SK-N-SH (cell line): Measurements from ENCODE around the gene GLIPR1L2. TPM values are rescaled to one million over a fixed set of nuclear protein-coding genes. Genes with fewer than 3 reads are reported as not detected.

ENCODE experiments used
- CTCF ChIA-PET: fragments of 300-600, 350-600 bp; formaldehyde crosslinking; extraction: SDS; loops from one replicate; lab custom pipeline; 2021; lab: Yijun Ruan, JAX
- POLR2A ChIA-PET: fragments of 350-600 bp; sonication (Branson Sonifier 250); formaldehyde crosslinking; extraction: SDS; loops from one replicate; lab custom pipeline; 2020; ENCODE audit warnings: antibody characterized with exemption, inconsistent platforms; lab: Yijun Ruan, JAX
- DNase-seq: peaks from one replicate; pipeline ENCODE4 v3.0.0; 2012
- H2AFZ ChIP-seq: fragments of 200-600 bp; sonication (generic); 2 replicates; pipeline ENCODE4 v1.8.1; 2016; ENCODE audit warnings: antibody characterized with exemption, mild to moderate bottlenecking, low read depth
- H3F3A ChIP-seq: fragments of 200-600 bp; sonication (generic); replicated peaks from 2 replicates; pipeline ENCODE3; 2016; ENCODE audit warnings: antibody characterized with exemption, mild to moderate bottlenecking; ENCODE audit not compliant: insufficient read depth
- H3K27ac ChIP-seq, 2 experiments: fragments of 200-500 bp in 1 of 2; fragments of 200-600 bp in 1 of 2; sonication (Bioruptor generic) in 1 of 2; sonication (generic), shearing (Covaris generic) in 1 of 2; 2 replicates each; pipeline versions ENCODE4 v1.5.1 to v1.6.1; 2014 to 2016; ENCODE audit warnings: low read depth in 2 of 2, inconsistent platforms in 1 of 2, low read length in 1 of 2, mild to moderate bottlenecking in 1 of 2, mixed read lengths in 1 of 2
- H3K27me3 ChIP-seq: fragments of 200-600 bp; sonication (generic), shearing (Covaris generic); 2 replicates; pipeline ENCODE4 v1.6.1; 2016; ENCODE audit warnings: mixed run types; ENCODE audit not compliant: insufficient read depth
- H3K36me3 ChIP-seq, 2 experiments: fragments of 200-500 bp in 1 of 2; fragments of 200-600 bp in 1 of 2; sonication (Bioruptor generic) in 1 of 2; sonication (generic) in 1 of 2; replicated peaks in 1 of 2; 2 replicates each; pipeline versions ENCODE3 to v1.5.1; 2014 to 2016; ENCODE audit warnings: low read length in 1 of 2, mild to moderate bottlenecking in 1 of 2; ENCODE audit not compliant: insufficient read depth in 2 of 2, control insufficient read depth in 1 of 2
- H3K4me1 ChIP-seq, 2 experiments: fragments of 200-500 bp in 1 of 2; fragments of 200-600 bp in 1 of 2; sonication (Bioruptor generic) in 1 of 2; sonication (generic), shearing (Covaris generic) in 1 of 2; 2 replicates each; pipeline versions ENCODE4 v1.5.1 to v1.6.1; 2014 to 2016; ENCODE audit warnings: low read depth in 1 of 2, low read length in 1 of 2, mixed run types in 1 of 2; ENCODE audit not compliant: insufficient read depth in 2 of 2, control insufficient read depth in 1 of 2
- H3K4me2 ChIP-seq: fragments of 200-600 bp; sonication (generic), shearing (Covaris generic); 2 replicates; pipeline ENCODE4 v1.6.1; 2017; ENCODE audit warnings: mixed run types
- H3K4me3 ChIP-seq, 2 experiments: fragments of 200-500 bp in 1 of 2; fragments of 200-600 bp in 1 of 2; sonication (Bioruptor generic) in 1 of 2; sonication (generic), shearing (Covaris generic) in 1 of 2; 2 replicates each; pipeline versions ENCODE4 v1.5.1 to v1.8.1; 2014 to 2016; ENCODE audit warnings: low read depth in 2 of 2, inconsistent platforms in 1 of 2, low read length in 1 of 2, mild to moderate bottlenecking in 1 of 2, mixed read lengths in 1 of 2, moderate library complexity in 1 of 2
- H3K79me2 ChIP-seq: fragments of 200-600 bp; sonication (generic); 2 replicates; pipeline ENCODE4 v1.8.1; 2017; ENCODE audit warnings: mild to moderate bottlenecking; ENCODE audit not compliant: insufficient read depth
- H3K9ac ChIP-seq: fragments of 200-600 bp; sonication (generic); 2 replicates; pipeline ENCODE4 v1.6.1; 2017; ENCODE audit warnings: mixed run types
- H3K9me2 ChIP-seq: fragments of 200-600 bp; sonication (generic); 2 replicates; pipeline ENCODE4 v1.6.1; 2017; ENCODE audit warnings: mixed run types
- H3K9me3 ChIP-seq: fragments of 200-600 bp; sonication (generic); 2 replicates; pipeline ENCODE4 v1.6.1; 2017; ENCODE audit warnings: mixed run types, mild to moderate bottlenecking, moderate library complexity
- H4K20me1 ChIP-seq: fragments of 200-600 bp; sonication (generic); 2 replicates; pipeline ENCODE4 v1.6.1; 2017; ENCODE audit warnings: mild to moderate bottlenecking, mixed run types; ENCODE audit not compliant: insufficient read depth
- ELF1 ChIP-seq: IDR thresholded peaks from 2 replicates; pipeline ENCODE4 v1.4.0; 2012
- EP300 ChIP-seq, 2 experiments: IDR thresholded peaks; 2 replicates each; pipeline versions ENCODE4 v1.4.0 to v1.6.1; 2012; ENCODE audit warnings: borderline replicate concordance in 1 of 2, low read depth in 1 of 2, low read length in 1 of 2
- FOXJ3 ChIP-seq: sonication (generic); formaldehyde crosslinking; IDR thresholded peaks from 2 replicates; pipeline ENCODE4 v1.5.1; 2020; ENCODE audit warnings: mild to moderate bottlenecking, missing genetic modification reagents
- JUND ChIP-seq: IDR thresholded peaks from 2 replicates; pipeline ENCODE4 v1.4.0; 2012
- MEF2A ChIP-seq: IDR thresholded peaks from 2 replicates; pipeline ENCODE4 v1.4.0; 2012; ENCODE audit warnings: low read depth, borderline replicate concordance
- MXI1 ChIP-seq: IDR thresholded peaks from 2 replicates; pipeline ENCODE4 v1.6.1; 2012; ENCODE audit warnings: mild to moderate bottlenecking, low read depth, low read length, improper control_type of control experiment
- NFIC ChIP-seq: IDR thresholded peaks from 2 replicates; pipeline ENCODE4 v1.4.0; 2012; ENCODE audit warnings: borderline replicate concordance
- POLR2AphosphoS5 ChIP-seq: IDR thresholded peaks from 2 replicates; pipeline ENCODE4 v1.6.1; 2012; ENCODE audit warnings: low read depth, low read length
- TAF1 ChIP-seq: IDR thresholded peaks from 2 replicates; pipeline ENCODE4 v1.6.1; 2012; ENCODE audit warnings: low read depth, mild to moderate bottlenecking, low read length, moderate library complexity, borderline replicate concordance
- TCF12 ChIP-seq: IDR thresholded peaks from 2 replicates; pipeline ENCODE4 v1.4.0; 2012
- TEAD4 ChIP-seq: IDR thresholded peaks from 2 replicates; pipeline ENCODE4 v1.4.0; 2012; ENCODE audit warnings: mild to moderate bottlenecking, borderline replicate concordance; ENCODE audit not compliant: insufficient read depth
- USF2 ChIP-seq: fragments of 150-350 bp; IDR thresholded peaks from 2 replicates; pipeline ENCODE4 v1.6.1; 2017; ENCODE audit warnings: antibody characterized with exemption, low read length, low read depth, borderline replicate concordance
- YY1 ChIP-seq: IDR thresholded peaks from 2 replicates; pipeline ENCODE4 v1.4.0; 2012; ENCODE audit warnings: low read depth, mild to moderate bottlenecking
- WGBS: methylation state at CpG from one replicate; pipeline ENCODE4 v1.1.6; 2017; ENCODE audit warnings: low lambda C conversion rate; 5-methylcytosine and 5-hydroxymethylcytosine counted together
- polyA plus RNA-seq, 3 experiments: library from polyadenylated mRNA; depleted of rRNA; stranded (reverse); fragments of >200 nt; gene quantifications; 2 replicates each; pipeline ENCODE4 v1.2.3, GENCODE V29; 2012
- TF ChIP-seq, protein P1 (sequence below): IDR thresholded peaks from 2 replicates; pipeline ENCODE4 v1.4.0; 2012; ENCODE audit warnings: low read depth
- TF ChIP-seq, protein P2 (sequence below): IDR thresholded peaks from 2 replicates; pipeline ENCODE4; 2012
- TF ChIP-seq, protein P3 (sequence below): fragments of 150-350 bp; IDR thresholded peaks from 2 replicates; pipeline ENCODE4 v1.6.1; 2016; ENCODE audit warnings: mild to moderate bottlenecking, low read depth, low read length

Gene GLIPR1L2
- polyA plus RNA-seq, 1 of the 3 experiments (the other 2 are of a cell fraction) = 0.13 TPM

DNA sequence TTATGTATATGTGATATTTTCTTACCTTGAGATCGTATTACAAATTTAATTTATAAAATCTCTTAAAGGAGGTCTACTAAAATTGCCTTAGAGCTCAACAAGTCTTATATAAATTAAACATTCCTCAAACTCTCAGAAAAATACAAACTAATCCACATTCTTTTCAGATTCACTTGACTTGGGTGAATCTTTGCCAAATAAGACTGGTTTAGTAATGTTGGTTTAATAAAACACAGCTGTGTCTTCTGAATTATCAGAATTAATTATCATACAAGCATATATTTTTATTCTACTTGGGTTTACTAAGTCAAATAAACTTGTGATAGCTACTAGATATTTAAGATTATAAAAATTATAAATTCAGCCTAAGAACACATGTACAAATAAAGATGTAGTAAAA is 13.3 kb downstream of the GLIPR1L2 start:
- WGBS = 42% methylated on average over 1 of the region's 1 CpG
- no peaks in the 10 kb centered on the region for H4K20me1 ChIP-seq
- CTCF ChIA-PET = interaction anchor here (0.7 kb wide), 1 partner anchor 13 kb away, joined by 3 read pairs; the partner anchor contains the start of gene GLIPR1L2

DNA sequence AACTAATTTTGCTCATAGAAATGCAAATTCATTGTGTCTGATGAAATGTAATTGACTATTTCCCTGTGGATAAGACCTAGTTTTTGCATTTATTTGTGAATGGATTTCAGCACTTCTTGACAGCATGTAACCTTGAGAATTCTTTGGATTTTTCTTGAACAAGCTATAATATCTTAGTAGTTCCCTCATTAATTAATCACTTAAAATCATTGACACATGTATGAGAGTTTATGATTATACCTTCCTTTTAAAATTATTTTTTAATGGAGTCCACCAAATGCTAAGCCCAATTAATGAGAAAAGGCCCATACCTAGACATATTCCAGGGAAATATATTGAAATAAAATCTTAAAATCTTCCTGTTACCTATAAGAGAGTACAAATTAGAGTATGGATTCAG is 16.8 kb downstream of the GLIPR1L2 start:
- no peak for TF ChIP-seq FOXJ3
- TF ChIP-seq ELF1 = no peak
- no peak for TF ChIP-seq TEAD4
- TF ChIP-seq YY1 = no peak
- TF ChIP-seq POLR2AphosphoS5 = no peak
- TF ChIP-seq, protein P1, sequence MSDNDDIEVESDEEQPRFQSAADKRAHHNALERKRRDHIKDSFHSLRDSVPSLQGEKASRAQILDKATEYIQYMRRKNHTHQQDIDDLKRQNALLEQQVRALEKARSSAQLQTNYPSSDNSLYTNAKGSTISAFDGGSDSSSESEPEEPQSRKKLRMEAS = no peak
- no peak for DNase-seq
- H3K4me3 ChIP-seq = no peak overlapping the region
- H4K20me1 ChIP-seq = no peaks in the 10 kb centered on the region
- no peaks in the 10 kb centered on the region for H3K4me1 ChIP-seq
- H3K9ac ChIP-seq = no peak overlapping the region
- no peaks in the 10 kb centered on the region for H3K9me3 ChIP-seq
- no peaks in the 10 kb centered on the region for H3K79me2 ChIP-seq
- no peaks in the 10 kb centered on the region for H3K27me3 ChIP-seq
- no peak overlapping the region; the same call in 1 of the 2 replicates for H2AFZ ChIP-seq
- H3K9me2 ChIP-seq = no peaks in the 10 kb centered on the region
- no peak overlapping the region for H3K4me2 ChIP-seq
- no peaks in the 10 kb centered on the region for H3F3A ChIP-seq
- POLR2A ChIA-PET = no interaction called here
- no peak overlapping the region for H3K27ac ChIP-seq
- peaks cover 0 to 3% of the 10 kb centered on the region in 2 experiments for H3K36me3 ChIP-seq
- CTCF ChIA-PET = interaction anchor here (0.6 to 4.6 kb wide), 2 partner anchors 16 to 78 kb away, joined by 3 to 13 read pairs; partner anchors contain the start of gene GLIPR1L2

More for the DNA sequence above, 13.3 kb downstream of the GLIPR1L2 start:
- H3K4me2 ChIP-seq = no peak overlapping the region
- H3K79me2 ChIP-seq = no peaks in the 10 kb centered on the region
- H3K27ac ChIP-seq = no peak overlapping the region; a peak in 1 of 4 replicates
- TF ChIP-seq TCF12 (0 out of 2 replicates have a peak, but pooled peaks have one; percentile 8), YY1 (no peak), FOXJ3 (no peak), ELF1 (no peak), TAF1 (no peak), JUND (no peak), MEF2A (no peak)
- TF ChIP-seq, protein P2, sequence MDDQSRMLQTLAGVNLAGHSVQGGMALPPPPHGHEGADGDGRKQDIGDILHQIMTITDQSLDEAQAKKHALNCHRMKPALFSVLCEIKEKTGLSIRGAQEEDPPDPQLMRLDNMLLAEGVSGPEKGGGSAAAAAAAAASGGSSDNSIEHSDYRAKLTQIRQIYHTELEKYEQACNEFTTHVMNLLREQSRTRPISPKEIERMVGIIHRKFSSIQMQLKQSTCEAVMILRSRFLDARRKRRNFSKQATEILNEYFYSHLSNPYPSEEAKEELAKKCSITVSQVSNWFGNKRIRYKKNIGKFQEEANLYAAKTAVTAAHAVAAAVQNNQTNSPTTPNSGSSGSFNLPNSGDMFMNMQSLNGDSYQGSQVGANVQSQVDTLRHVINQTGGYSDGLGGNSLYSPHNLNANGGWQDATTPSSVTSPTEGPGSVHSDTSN = no peak
- TF ChIP-seq, all 33 proteins: peak for 1
- Histone ChIP-seq H3K9ac (no peak overlapping the region), H3F3A (no peaks in the 10 kb centered on the region), H3K4me1 (no peaks in the 10 kb centered on the region), H3K4me3 (no peak overlapping the region), H3K36me3 (peaks cover 0 to 2% of the 10 kb centered on the region in 2 experiments), H3K9me2 (no peaks in the 10 kb centered on the region), H2AFZ (no peak overlapping the region), H3K9me3 (no peaks in the 10 kb centered on the region), H3K27me3 (no peaks in the 10 kb centered on the region)
- DNase-seq = no peak
- POLR2A ChIA-PET = no interaction called here

GRCh38 chr12:75409830-75410229 is 18.9 kb downstream of the GLIPR1L2 start:
- Histone ChIP-seq H2AFZ (no peak overlapping the region), H4K20me1 (no peaks in the 10 kb centered on the region), H3K4me1 (no peaks in the 10 kb centered on the region), H3K9me2 (no peaks in the 10 kb centered on the region), H3K4me2 (no peak overlapping the region), H3K4me3 (no peak overlapping the region), H3K9ac (no peak overlapping the region), H3K36me3 (peaks cover 0 to 3% of the 10 kb centered on the region in 2 experiments), H3K79me2 (no peaks in the 10 kb centered on the region), H3K27ac (no peak overlapping the region), H3K9me3 (no peaks in the 10 kb centered on the region), H3K27me3 (no peaks in the 10 kb centered on the region), H3F3A (peaks cover 7% of the 10 kb centered on the region)
- 99% methylated on average over 2 of the region's 2 CpGs for WGBS
- ChIA-PET POLR2A (no interaction called here), CTCF (interaction anchor here (4.6 kb wide), 1 partner anchor 18 kb away, joined by 13 read pairs; the partner anchor contains the start of gene GLIPR1L2)
- TF ChIP-seq USF2 (no peak), JUND (no peak), MXI1 (no peak), MEF2A (no peak), NFIC (no peak), ELF1 (no peak), EP300 (IDR thresholded peaks at IDR 0.05; ENCODE audit: borderline replicate concordance in 1 of 2, low read depth in 1 of 2, low read length in 1 of 2) (no peak), FOXJ3 (no peak)
- TF ChIP-seq, protein P3, sequence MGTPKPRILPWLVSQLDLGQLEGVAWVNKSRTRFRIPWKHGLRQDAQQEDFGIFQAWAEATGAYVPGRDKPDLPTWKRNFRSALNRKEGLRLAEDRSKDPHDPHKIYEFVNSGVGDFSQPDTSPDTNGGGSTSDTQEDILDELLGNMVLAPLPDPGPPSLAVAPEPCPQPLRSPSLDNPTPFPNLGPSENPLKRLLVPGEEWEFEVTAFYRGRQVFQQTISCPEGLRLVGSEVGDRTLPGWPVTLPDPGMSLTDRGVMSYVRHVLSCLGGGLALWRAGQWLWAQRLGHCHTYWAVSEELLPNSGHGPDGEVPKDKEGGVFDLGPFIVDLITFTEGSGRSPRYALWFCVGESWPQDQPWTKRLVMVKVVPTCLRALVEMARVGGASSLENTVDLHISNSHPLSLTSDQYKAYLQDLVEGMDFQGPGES = no peak
- TF ChIP-seq, protein P2 = no peak
- TF ChIP-seq, protein P1 = no peak
- no peak for DNase-seq
